ENCODE measurements around the gene NSG2.

Gene NSG2

GRCh38 chr5:174106997-174107655, 61.6 kb downstream of the NSG2 start:
- DNase-seq (ENCODE audit: low spot score): no peak
- no peak for TF ChIP-seq CTCF (IDR thresholded peaks at IDR 0.05; ENCODE audit: borderline replicate concordance, control extremely low read depth, extremely low read depth, insufficient read depth, missing control alignments)
- in situ Hi-C loops (cut with MboI; ENCODE audit: low sequenced_read_pairs, unreplicated experiment): no loop called here

- in situ Hi-C loops (cut with MboI; ENCODE audit: low sequenced_read_pairs, unreplicated experiment): no loop called here
- DNase-seq (ENCODE audit: low spot score): no peak
- TF ChIP-seq CTCF (IDR thresholded peaks at IDR 0.05; ENCODE audit: borderline replicate concordance, control extremely low read depth, extremely low read depth, insufficient read depth, missing control alignments): no peak
Observed at GRCh38 chr5:174108745-174109144, 63.2 kb downstream of the NSG2 start.

- no peak for TF ChIP-seq CTCF (IDR thresholded peaks at IDR 0.05; ENCODE audit: borderline replicate concordance, control extremely low read depth, extremely low read depth, insufficient read depth, missing control alignments)
- DNase-seq (ENCODE audit: low spot score): no peak
- in situ Hi-C loops (cut with MboI; ENCODE audit: low sequenced_read_pairs, unreplicated experiment): no loop called here
Observed at GRCh38 chr5:174109698-174110260, 64.3 kb downstream of the NSG2 start.

- TF ChIP-seq CTCF (IDR thresholded peaks at IDR 0.05; ENCODE audit: borderline replicate concordance, control extremely low read depth, extremely low read depth, insufficient read depth, missing control alignments): no peak
- in situ Hi-C loops (cut with MboI; ENCODE audit: low sequenced_read_pairs, unreplicated experiment): no loop called here
- no peak for DNase-seq (ENCODE audit: low spot score)
Observed at GRCh38 chr5:174110310-174110709, 64.8 kb downstream of the NSG2 start.

GRCh38 chr5:174111287-174111973, 65.9 kb downstream of the NSG2 start:
- TF ChIP-seq CTCF (IDR thresholded peaks at IDR 0.05; ENCODE audit: borderline replicate concordance, control extremely low read depth, extremely low read depth, insufficient read depth, missing control alignments): no peak
- in situ Hi-C loops (cut with MboI; ENCODE audit: low sequenced_read_pairs, unreplicated experiment): no loop called here
- no peak for DNase-seq (ENCODE audit: low spot score)

GRCh38 chr5:174115226-174115625, 69.7 kb downstream of the NSG2 start:
- DNase-seq (ENCODE audit: low spot score): no peak
- in situ Hi-C loops (cut with MboI; ENCODE audit: low sequenced_read_pairs, unreplicated experiment): no loop called here
- no peak for TF ChIP-seq CTCF (IDR thresholded peaks at IDR 0.05; ENCODE audit: borderline replicate concordance, control extremely low read depth, extremely low read depth, insufficient read depth, missing control alignments)

Data from GM13976 (cell line).